ENCODE results near the gene UCP3. TPM values are rescaled to one million over a fixed set of nuclear protein-coding genes. Genes with fewer than 3 reads are reported as not detected.

The UCP3 gene
- total RNA-seq, 1 donor from 2014 or later = 2.0 TPM

GRCh38 chr11:73976451-73977151 is 32.3 kb downstream of the UCP3 start:
- no peak overlapping the region for H3K4me3 Mint-ChIP-seq (ENCODE audit: unreplicated experiment)
- Histone ChIP-seq H3K4me2 (ENCODE audit: low read length) (no peak overlapping the region), H3K27ac (ENCODE audit: low read depth, low read length) (no peak overlapping the region), H3K4me1 (ENCODE audit: insufficient read depth, low read length) (no peaks in the 10 kb centered on the region), H3K9me3 (ENCODE audit: insufficient read depth, low read depth, low read length) (no peaks in the 10 kb centered on the region), H3K36me3 (ENCODE audit: insufficient read depth, low read length) (peaks cover 2% of the 10 kb centered on the region), H3K4me3 (ENCODE audit: insufficient read depth, low read depth, low read length) (no peak overlapping the region), H3K79me2 (ENCODE audit: insufficient read depth, low read length) (no peaks in the 10 kb centered on the region), H2AFZ (ENCODE audit: low read depth, low read length) (no peak overlapping the region), H4K20me1 (ENCODE audit: insufficient read depth, low read length) (peaks cover 2% of the 10 kb centered on the region), H3K27me3 (ENCODE audit: insufficient read depth, low read length) (no peaks in the 10 kb centered on the region), H3K9ac (ENCODE audit: low read length) (no peak overlapping the region)
- H3K4me1 Mint-ChIP-seq (ENCODE audit: low read depth, unreplicated experiment) = peaks cover 28% of the 10 kb centered on the region
- no peaks in the 10 kb centered on the region for H3K27me3 Mint-ChIP-seq (ENCODE audit: low read depth, unreplicated experiment)
- TF ChIP-seq CTCF (IDR thresholded peaks at IDR 0.05; ENCODE audit: insufficient read depth, low read depth, low read length) = no peak
- no peak for TF ChIP-seq EZH2 (IDR thresholded peaks at IDR 0.05; ENCODE audit: insufficient read depth, low read length)
- FAIRE-seq (no peak), DNase-seq (ENCODE audit: low read depth) (no peak)
- no peak overlapping the region for H3K27ac Mint-ChIP-seq (ENCODE audit: unreplicated experiment)
- no peaks in the 10 kb centered on the region for H3K9me3 Mint-ChIP-seq (ENCODE audit: unreplicated experiment)
- H3K36me3 Mint-ChIP-seq (ENCODE audit: low read depth, unreplicated experiment) = peaks cover 39% of the 10 kb centered on the region

GRCh38 chr11:73975479-73975757 is 33.5 kb downstream of the UCP3 start:
- Mint-ChIP-seq H3K36me3 (ENCODE audit: low read depth, unreplicated experiment) (peaks cover 40% of the 10 kb centered on the region), H3K9me3 (ENCODE audit: unreplicated experiment) (no peaks in the 10 kb centered on the region), H3K27me3 (ENCODE audit: low read depth, unreplicated experiment) (no peaks in the 10 kb centered on the region), H3K27ac (ENCODE audit: unreplicated experiment) (no peak overlapping the region), H3K4me3 (ENCODE audit: unreplicated experiment) (no peak overlapping the region), H3K4me1 (ENCODE audit: low read depth, unreplicated experiment) (peaks cover 18% of the 10 kb centered on the region)
- TF ChIP-seq CTCF (IDR thresholded peaks at IDR 0.05; ENCODE audit: insufficient read depth, low read depth, low read length) (no peak), EZH2 (IDR thresholded peaks at IDR 0.05; ENCODE audit: insufficient read depth, low read length) (no peak)
- no peaks in the 10 kb centered on the region for H3K27me3 ChIP-seq (ENCODE audit: insufficient read depth, low read length)
- H2AFZ ChIP-seq (ENCODE audit: low read depth, low read length) = no peak overlapping the region
- H3K9ac ChIP-seq (ENCODE audit: low read length) = no peak overlapping the region
- no peak for FAIRE-seq
- no peak for DNase-seq (ENCODE audit: low read depth)
- no peak overlapping the region for H3K4me3 ChIP-seq (ENCODE audit: insufficient read depth, low read depth, low read length)
- no peak overlapping the region for H3K27ac ChIP-seq (ENCODE audit: low read depth, low read length)
- H3K36me3 ChIP-seq (ENCODE audit: insufficient read depth, low read length) = peaks cover 2% of the 10 kb centered on the region
- H4K20me1 ChIP-seq (ENCODE audit: insufficient read depth, low read length) = no peaks in the 10 kb centered on the region
- H3K4me2 ChIP-seq (ENCODE audit: low read length) = no peak overlapping the region
- no peaks in the 10 kb centered on the region for H3K9me3 ChIP-seq (ENCODE audit: insufficient read depth, low read depth, low read length)
- no peaks in the 10 kb centered on the region for H3K79me2 ChIP-seq (ENCODE audit: insufficient read depth, low read length)
- no peaks in the 10 kb centered on the region for H3K4me1 ChIP-seq (ENCODE audit: insufficient read depth, low read length)
